Esophagus muscularis mucosa (tissue), 4 donors: ENCODE measurements around the gene HECTD4. TPM values are rescaled to one million over a fixed set of nuclear protein-coding genes. Genes with fewer than 3 reads are reported as not detected.
A peak's percentile ranks its signal among the peaks of the same experiment; 100 is the strongest.
"Not testable (repeated sequence)": the region's sequence is repeated elsewhere in the genome, so short reads cannot be mapped to it uniquely, and the experiment has no call there.

Experiments used
- DNase-seq: peaks from one replicate; pipeline ENCODE4 v3.0.0-alpha.2; 2017; ENCODE audit errors: extremely low spot score
- H3K27ac ChIP-seq, 4 donors: fragments of 200-600 bp; sonication (generic); replicated peaks in 1 of 4; 1 replicate in 3 of 4; 2 replicates in 1 of 4; pipeline ENCODE4 v1.5.1; 2016 to 2019; ENCODE audit warnings: mild to moderate bottlenecking in 1 of 4
- H3K27me3 ChIP-seq, 4 donors: fragments of 200-600 bp; sonication (generic); one replicate each; pipeline versions ENCODE4 v1.5.1 to v1.6.0; 2016 to 2019
- H3K36me3 ChIP-seq, 4 donors: fragments of 200-600 bp; sonication (generic); one replicate each; pipeline ENCODE4 v1.5.1; 2016 to 2019
- H3K4me1 ChIP-seq, 4 donors: fragments of 200-600 bp; sonication (generic); one replicate each; pipeline ENCODE4 v1.5.1; 2016 to 2019
- H3K4me3 ChIP-seq, 4 donors: fragments of 200-600 bp; sonication (generic); 1 replicate in 2 of 4; 2 replicates in 2 of 4; pipeline ENCODE4 v1.5.1; 2016 to 2019; ENCODE audit warnings: mild to moderate bottlenecking in 4 of 4, moderate library complexity in 1 of 4
- H3K9me3 ChIP-seq, 4 donors: fragments of 200-600 bp; sonication (generic); 1 replicate in 3 of 4; 2 replicates in 1 of 4; pipeline ENCODE4 v1.5.1; 2016 to 2019
- CTCF ChIP-seq, 3 experiments: fragments of 200-600 bp in 2 of 3; fragments of 450-650 bp in 1 of 3; sonication (generic) in 2 of 3; IDR thresholded peaks; one replicate each; pipeline ENCODE4 v1.5.1; 2017 to 2019; ENCODE audit warnings: antibody characterized with exemption in 3 of 3, mild to moderate bottlenecking in 2 of 3, moderate library complexity in 1 of 3
- EP300 ChIP-seq: sonication (generic); formaldehyde crosslinking; IDR thresholded peaks from one replicate; pipeline ENCODE4 v1.6.1; 2017; ENCODE audit warnings: antibody characterized with exemption
- POLR2A ChIP-seq: fragments of 450-650 bp; IDR thresholded peaks from one replicate; pipeline ENCODE4 v1.6.1; 2017; ENCODE audit warnings: antibody characterized with exemption, moderate library complexity, mild to moderate bottlenecking, low read depth
- POLR2AphosphoS5 ChIP-seq, 2 donors: sonication (generic); formaldehyde crosslinking; IDR thresholded peaks; one replicate each; pipeline ENCODE4 v1.6.1; 2017; ENCODE audit warnings: antibody characterized with exemption in 2 of 2
- WGBS: methylation state at CpG from one replicate; pipeline ENCODE4 v1.1.5; 2018; 5-methylcytosine and 5-hydroxymethylcytosine counted together
- intact Hi-C: fragments of 100-400 bp; cut with DNase I; formaldehyde crosslinking; loops from one replicate; pipeline ENCODE4 v1.15.1; 2023
- total RNA-seq, 4 donors: library from RNA; depleted of rRNA; stranded (reverse); fragments of >200 nt; gene quantifications; one replicate each; pipeline versions ENCODE4 v1.1.0 to v1.2.1, GENCODE V29; 2016

The HECTD4 gene
- total RNA-seq, 4 donors from 2014 or later = 27.3 to 59.3 (median 44.9) TPM

- no peak for TF ChIP-seq POLR2AphosphoS5 (IDR thresholded peaks at IDR 0.05)
- WGBS = 64% methylated on average over 2 of the region's 2 CpGs
- no peak for DNase-seq
- intact Hi-C loops = no loop called here
- no peak overlapping the region for H3K27ac ChIP-seq
- H3K36me3 ChIP-seq = no peaks in the 10 kb centered on the region
- H3K9me3 ChIP-seq = no peaks in the 10 kb centered on the region
- H3K4me1 ChIP-seq = peaks cover 9 to 14% (median 10%) of the 10 kb centered on the region in 4 donors
- no peak overlapping the region for H3K4me3 ChIP-seq
- H3K27me3 ChIP-seq = no peaks in the 10 kb centered on the region
Observed at GRCh38 chr12:112413855-112414625, 31.8 kb upstream of the HECTD4 start.

GRCh38 chr12:112409906-112410244 lies 27.6 kb upstream of the HECTD4 start:
- TF ChIP-seq POLR2AphosphoS5 (IDR thresholded peaks at IDR 0.05) (no peak), EP300 (no peak), POLR2A (no peak), CTCF (IDR thresholded peaks at IDR 0.05) (no peak)
- no peak for DNase-seq
- intact Hi-C loops = no loop called here
- H3K4me3 ChIP-seq = peak overlapping the region in 2 of 4 donors; percentile 55 to 79
- peaks cover 32 to 34% (median 33%) of the 10 kb centered on the region in 4 donors for H3K36me3 ChIP-seq
- H3K4me1 ChIP-seq = peaks cover 20 to 29% (median 23%) of the 10 kb centered on the region in 4 donors
- no peaks in the 10 kb centered on the region for H3K9me3 ChIP-seq
- WGBS = 96% methylated on average over 14 of the region's 14 CpGs
- H3K27me3 ChIP-seq = no peaks in the 10 kb centered on the region
- H3K27ac ChIP-seq = peak overlapping the region in 3 of 4 donors; percentile 79 to 92 (median 82)

- H3K27ac ChIP-seq = peak within 1 kb of the TSS; percentile 79 to 92 (median 83)
- TF ChIP-seq EP300 (no peak), CTCF (IDR thresholded peaks at IDR 0.05) (no peak), POLR2AphosphoS5 (IDR thresholded peaks at IDR 0.05) (peak; percentile 89 to 96), POLR2A (peak; percentile 82)
- H3K4me1 ChIP-seq = peaks cover 20 to 29% (median 23%) of the 10 kb centered on the region in 4 donors
- peak within 1 kb of the TSS; percentile 55 to 79 (median 68) for H3K4me3 ChIP-seq
- no peaks in the 10 kb centered on the region for H3K27me3 ChIP-seq
- intact Hi-C loops = no loop called here
- WGBS = 12% methylated on average over 44 of the region's 46 CpGs
- peak; percentile 94 for DNase-seq
- peaks cover 38 to 40% (median 39%) of the 10 kb centered on the region in 4 donors for H3K36me3 ChIP-seq
- no peaks in the 10 kb centered on the region for H3K9me3 ChIP-seq
Observed at GRCh38 chr12:112409064-112409905, 27.1 kb upstream of the HECTD4 start, which contains the start of gene RPL6. Gene RPL6 (minus strand): TSS chr12:112409605. CDS start chr12:112408656, 949 bp downstream.

- DNase-seq = no peak
- H3K9me3 ChIP-seq = no peaks in the 10 kb centered on the region
- peak overlapping the region; percentile 55 to 79 (median 68) for H3K4me3 ChIP-seq
- peak overlapping the region; percentile 79 to 92 (median 83) for H3K27ac ChIP-seq
- WGBS = 18% methylated on average over 5 of the region's 5 CpGs
- no peaks in the 10 kb centered on the region for H3K27me3 ChIP-seq
- intact Hi-C loops = no loop called here
- peaks cover 20 to 29% (median 23%) of the 10 kb centered on the region in 4 donors for H3K4me1 ChIP-seq
- no peak for TF ChIP-seq CTCF (IDR thresholded peaks at IDR 0.05)
- no peak for TF ChIP-seq POLR2AphosphoS5 (IDR thresholded peaks at IDR 0.05)
- no peak for TF ChIP-seq POLR2A
- TF ChIP-seq EP300 = no peak
- peaks cover 39 to 47% (median 43%) of the 10 kb centered on the region in 4 donors for H3K36me3 ChIP-seq
Observed at GRCh38 chr12:112408621-112409020, 26.4 kb upstream of the HECTD4 start.

GRCh38 chr12:112407683-112408082 lies 25.5 kb upstream of the HECTD4 start:
- H3K27ac ChIP-seq, H3K9me3 ChIP-seq, DNase-seq, H3K4me3 ChIP-seq, intact Hi-C loops, H3K27me3 ChIP-seq: not testable (repeated sequence)
- peaks cover 20 to 29% (median 23%) of the 10 kb centered on the region in 4 donors for H3K4me1 ChIP-seq
- peaks cover 39 to 48% (median 43%) of the 10 kb centered on the region in 4 donors for H3K36me3 ChIP-seq
- WGBS = 78% methylated on average over 6 of the region's 6 CpGs
